Brain microvascular endothelial cell (primary cell): ENCODE results near the gene UBE2J2.
"Not testable (repeated sequence)": the region's sequence is repeated elsewhere in the genome, so short reads cannot be mapped to it uniquely, and the experiment has no call there.

Experiments used
- DNase-seq: peaks from one replicate; pipeline ENCODE4 v3.0.0-alpha.2; 2020
- H3K27ac ChIP-seq: fragments of 250-450 bp; sonication (Bioruptor Pico); 2 replicates; pipeline ENCODE4 v1.5.1; 2020; ENCODE audit warnings: mild to moderate bottlenecking, moderate library complexity
- H3K27me3 ChIP-seq: fragments of 250-450 bp; sonication (Bioruptor Pico); replicated peaks from 2 replicates; pipeline ENCODE4 v1.5.1; 2020; ENCODE audit warnings: mild to moderate bottlenecking
- H3K36me3 ChIP-seq: fragments of 250-450 bp; sonication (Bioruptor Pico); replicated peaks from 2 replicates; pipeline ENCODE4 v1.5.1; 2020; ENCODE audit warnings: mild to moderate bottlenecking
- H3K4me3 ChIP-seq: 2 replicates; pipeline ENCODE4 v1.5.1; 2011; ENCODE audit warnings: low read depth, mild to moderate bottlenecking, control low read depth, low read length, moderate library complexity
- in situ Hi-C: cut with HindIII; loops from 2 replicates; pipeline ENCODE4 v1.10.0; 2017; ENCODE audit warnings: low sequenced_read_pairs, low pct_ligation_motif_present
- TF ChIP-seq, protein P1 (sequence below): IDR thresholded peaks from 2 replicates; pipeline ENCODE4 v1.5.1; 2011; ENCODE audit warnings: low read depth, mild to moderate bottlenecking, moderate library complexity, low read length, control low read depth, inconsistent platforms; ENCODE audit errors: missing control alignments

UBE2J2 gene

DNA sequence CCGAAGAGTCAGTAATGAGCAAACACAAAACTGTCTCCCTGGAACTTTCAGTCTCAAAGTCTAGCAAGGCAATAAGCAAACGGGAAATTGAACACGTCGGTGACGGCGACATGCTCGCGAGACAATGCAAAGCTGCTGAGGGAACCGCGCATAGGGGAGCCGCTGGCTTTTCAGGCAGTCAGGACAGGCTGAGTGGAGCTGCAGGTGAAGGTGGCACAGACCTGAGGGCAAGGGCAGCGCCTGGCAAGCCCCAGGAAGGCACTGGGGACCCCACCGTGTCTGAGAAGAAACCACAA lies 45.9 kb upstream of the UBE2J2 start:
- in situ Hi-C loops: no loop called here
- no peaks in the 10 kb centered on the region for H3K27me3 ChIP-seq
- no peak overlapping the region for H3K27ac ChIP-seq
- no peak for DNase-seq
- H3K4me3 ChIP-seq: no peak overlapping the region
- TF ChIP-seq, protein P1, sequence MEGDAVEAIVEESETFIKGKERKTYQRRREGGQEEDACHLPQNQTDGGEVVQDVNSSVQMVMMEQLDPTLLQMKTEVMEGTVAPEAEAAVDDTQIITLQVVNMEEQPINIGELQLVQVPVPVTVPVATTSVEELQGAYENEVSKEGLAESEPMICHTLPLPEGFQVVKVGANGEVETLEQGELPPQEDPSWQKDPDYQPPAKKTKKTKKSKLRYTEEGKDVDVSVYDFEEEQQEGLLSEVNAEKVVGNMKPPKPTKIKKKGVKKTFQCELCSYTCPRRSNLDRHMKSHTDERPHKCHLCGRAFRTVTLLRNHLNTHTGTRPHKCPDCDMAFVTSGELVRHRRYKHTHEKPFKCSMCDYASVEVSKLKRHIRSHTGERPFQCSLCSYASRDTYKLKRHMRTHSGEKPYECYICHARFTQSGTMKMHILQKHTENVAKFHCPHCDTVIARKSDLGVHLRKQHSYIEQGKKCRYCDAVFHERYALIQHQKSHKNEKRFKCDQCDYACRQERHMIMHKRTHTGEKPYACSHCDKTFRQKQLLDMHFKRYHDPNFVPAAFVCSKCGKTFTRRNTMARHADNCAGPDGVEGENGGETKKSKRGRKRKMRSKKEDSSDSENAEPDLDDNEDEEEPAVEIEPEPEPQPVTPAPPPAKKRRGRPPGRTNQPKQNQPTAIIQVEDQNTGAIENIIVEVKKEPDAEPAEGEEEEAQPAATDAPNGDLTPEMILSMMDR: no peak
- peaks cover 22% of the 10 kb centered on the region for H3K36me3 ChIP-seq

DNA sequence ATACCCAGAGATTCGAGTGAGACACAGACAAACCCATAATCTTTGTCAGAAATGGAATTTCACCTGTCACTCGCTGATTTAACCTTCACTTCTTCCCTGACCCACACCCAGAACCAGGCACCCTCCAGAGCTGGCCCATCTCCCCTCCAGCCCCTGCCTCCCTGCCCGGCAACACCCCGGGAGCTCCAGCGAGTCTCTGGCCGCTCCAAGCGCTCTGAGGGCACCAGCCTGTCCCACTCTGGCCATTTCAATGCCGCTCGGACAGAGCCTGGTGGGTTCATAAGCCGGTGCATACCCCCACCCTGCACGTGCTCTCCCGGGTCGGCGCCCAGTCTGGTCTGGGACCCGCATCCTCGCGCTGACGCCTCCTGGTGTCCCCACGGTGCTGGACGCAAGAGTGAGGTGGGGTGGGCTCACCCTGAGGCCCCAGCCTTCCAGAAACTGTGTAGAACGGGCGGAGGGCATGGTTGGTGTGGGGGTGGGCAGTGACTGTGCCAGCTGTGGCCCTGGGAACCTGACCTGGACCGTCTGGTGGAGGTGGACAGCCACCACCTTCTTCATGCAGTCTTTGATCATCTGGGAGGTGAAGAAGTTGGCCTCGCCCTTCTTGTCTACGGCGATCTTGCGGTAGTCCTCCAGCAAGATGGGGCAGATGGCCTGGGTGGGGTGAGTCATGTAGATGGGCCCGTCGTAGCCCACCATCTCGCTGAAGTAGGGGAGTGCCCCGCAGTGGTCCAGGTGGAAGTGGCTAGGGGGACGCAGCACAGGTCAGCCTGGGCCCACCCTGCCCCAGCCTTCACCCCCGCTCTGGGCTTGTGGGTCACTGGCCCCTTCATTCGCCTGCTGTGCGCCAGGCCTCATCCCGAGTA lies 45.4 kb upstream of the UBE2J2 start:
- in situ Hi-C loops: no loop called here
- H3K27me3 ChIP-seq: no peaks in the 10 kb centered on the region
- peak overlapping the region; percentile 47 for H3K27ac ChIP-seq
- peaks cover 27% of the 10 kb centered on the region for H3K36me3 ChIP-seq
- TF ChIP-seq, protein P1: no peak
- H3K4me3 ChIP-seq: no peak overlapping the region
- no peak for DNase-seq

DNA sequence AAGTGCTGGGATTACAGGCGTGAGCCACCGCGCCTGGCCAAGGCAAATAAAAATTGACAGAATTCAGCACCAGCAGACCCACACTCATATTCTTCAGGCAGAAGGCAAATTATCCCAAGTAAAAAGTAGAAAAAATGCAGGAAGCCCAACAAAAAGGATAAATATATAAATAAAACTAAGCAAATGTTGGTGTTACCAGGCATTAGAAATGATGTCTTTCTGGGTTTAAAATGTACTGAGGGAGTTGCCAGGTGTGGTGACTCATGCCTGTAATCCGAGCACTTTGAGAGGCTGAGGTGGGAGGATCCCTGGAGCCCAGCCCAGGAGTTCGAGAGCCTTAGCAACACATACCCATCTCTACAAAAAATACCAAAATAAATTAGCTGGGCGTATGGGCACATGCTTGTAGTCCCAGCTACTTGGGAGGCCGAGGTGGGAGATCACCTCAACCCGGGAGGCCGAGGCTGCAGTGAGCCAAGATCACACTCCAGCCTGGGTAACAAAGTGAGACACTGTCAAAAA lies 44.5 kb upstream of the UBE2J2 start:
- H3K4me3 ChIP-seq: no peak overlapping the region
- in situ Hi-C loops: no loop called here
- TF ChIP-seq, protein P1: no peak
- H3K27ac ChIP-seq: peak overlapping the region; percentile 47
- no peaks in the 10 kb centered on the region for H3K27me3 ChIP-seq
- H3K36me3 ChIP-seq: peaks cover 36% of the 10 kb centered on the region
- DNase-seq: peak; percentile 95

DNA sequence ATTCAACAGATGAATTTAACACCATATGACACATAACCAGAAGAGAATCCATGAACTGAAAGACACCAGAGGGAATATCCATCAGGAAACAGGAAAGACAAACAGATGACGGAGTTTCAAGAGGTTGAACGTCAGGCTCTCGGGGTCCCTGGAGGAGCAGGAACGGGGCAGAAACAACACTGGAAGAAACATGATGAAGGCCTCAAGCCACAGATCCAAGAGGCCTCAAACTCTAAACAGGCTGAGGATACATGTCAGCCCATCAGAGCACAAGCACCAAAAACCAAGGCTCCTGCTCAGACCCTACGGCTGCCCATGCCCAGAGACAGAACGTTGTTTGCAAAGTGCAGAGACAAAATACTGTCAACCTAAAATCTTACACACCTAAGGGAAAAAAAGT lies 43.8 kb upstream of the UBE2J2 start:
- in situ Hi-C loops: no loop called here
- Histone ChIP-seq H3K4me3 (no peak overlapping the region), H3K27ac (no peak overlapping the region), H3K27me3 (no peaks in the 10 kb centered on the region), H3K36me3 (peaks cover 43% of the 10 kb centered on the region)
- TF ChIP-seq, protein P1: no peak
- no peak for DNase-seq

DNA sequence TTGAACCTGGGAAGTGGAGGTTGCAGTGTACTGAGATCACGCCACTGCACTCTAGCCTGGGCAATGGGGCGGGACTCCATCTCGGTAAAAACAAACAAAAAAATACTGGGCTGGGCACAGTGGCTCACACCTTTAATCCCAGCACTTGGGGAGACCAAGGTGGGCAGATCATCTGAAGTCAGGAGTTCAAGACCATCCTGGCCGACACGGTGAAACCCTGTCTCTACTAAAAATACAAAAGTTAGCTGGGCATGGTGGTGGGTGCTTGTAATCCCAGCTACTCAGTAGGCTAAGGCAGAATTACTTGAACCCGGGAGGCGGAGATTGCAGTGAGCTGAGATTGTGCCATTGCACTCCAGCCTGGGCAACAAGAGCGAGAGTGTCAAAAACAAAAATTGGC lies 42.5 kb upstream of the UBE2J2 start:
- H3K27ac ChIP-seq, H3K27me3 ChIP-seq, H3K4me3 ChIP-seq, in situ Hi-C loops, DNase-seq: not testable (repeated sequence)
- H3K36me3 ChIP-seq: peaks cover 53% of the 10 kb centered on the region

DNA sequence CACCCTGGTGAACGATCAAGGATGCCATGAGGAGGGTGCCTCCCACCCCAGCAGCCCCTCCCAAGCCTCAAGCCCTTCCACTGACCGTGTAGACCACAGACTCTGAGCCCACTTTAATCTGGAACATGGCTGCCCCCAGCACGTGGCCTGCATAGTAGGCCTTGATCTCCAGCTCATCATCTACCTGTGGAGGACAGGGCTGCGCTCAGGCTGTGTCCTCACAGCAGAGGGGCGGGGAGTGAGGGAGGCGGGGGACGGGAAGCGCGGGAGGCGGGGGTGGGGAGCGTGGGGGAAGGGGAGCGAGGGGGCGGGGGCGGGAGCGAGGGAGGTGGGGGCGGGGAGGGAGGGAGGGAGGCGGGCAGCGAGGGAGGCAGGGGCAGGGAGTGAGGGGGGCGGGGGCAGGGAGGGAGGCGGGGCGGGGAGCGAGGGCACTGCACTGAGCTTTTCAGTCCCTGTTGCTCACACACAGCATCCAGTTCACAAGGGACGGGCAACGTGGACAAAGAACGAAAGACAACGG lies 41.8 kb upstream of the UBE2J2 start:
- Histone ChIP-seq H3K4me3 (no peak overlapping the region), H3K36me3 (peaks cover 56% of the 10 kb centered on the region), H3K27ac (no peak overlapping the region), H3K27me3 (no peaks in the 10 kb centered on the region)
- in situ Hi-C loops: no loop called here
- no peak for DNase-seq
- TF ChIP-seq, protein P1: no peak
